ENCODE results near the gene PRSS3. TPM values are rescaled to one million over a fixed set of nuclear protein-coding genes. Genes with fewer than 3 reads are reported as not detected.
"Not testable (repeated sequence)": the region's sequence is repeated elsewhere in the genome, so short reads cannot be mapped to it uniquely, and the experiment has no call there.

PRSS3 gene
- total RNA-seq: 10 to 100 TPM; 37.1 to 84.0 (median 52.1) TPM

DNA sequence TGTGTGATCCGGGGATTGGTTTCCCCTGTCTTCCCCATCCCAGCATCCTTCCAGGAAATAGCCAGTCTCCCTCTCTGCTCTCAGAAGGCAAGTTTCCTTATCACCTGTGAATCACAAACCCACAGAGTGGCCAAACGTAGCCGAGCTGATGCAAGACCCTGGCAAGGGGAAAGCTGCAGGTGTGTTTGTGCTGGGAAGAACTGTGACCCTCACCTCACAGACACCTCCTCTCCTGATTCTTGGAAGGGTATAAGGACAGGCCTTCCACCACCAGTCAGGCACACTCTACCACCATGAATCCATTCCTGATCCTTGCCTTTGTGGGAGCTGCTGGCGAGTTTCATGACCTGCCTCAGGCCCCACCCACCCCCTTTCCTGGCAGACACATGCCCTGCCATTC is at the start of gene PRSS3:
PRSS3 (plus strand) TSS at position 281 of the 400 bp plus-strand sequence; CDS start at position 294, 13 bp downstream.
- no peak for DNase-seq (ENCODE audit: low spot score in 2 of 2)
- intact Hi-C loops (cut with DNase I; ENCODE audit: low total_unique reads): no loop called here
- TF ChIP-seq POLR2A (IDR thresholded peaks at IDR 0.05): no peak
- TF ChIP-seq, protein P1, sequence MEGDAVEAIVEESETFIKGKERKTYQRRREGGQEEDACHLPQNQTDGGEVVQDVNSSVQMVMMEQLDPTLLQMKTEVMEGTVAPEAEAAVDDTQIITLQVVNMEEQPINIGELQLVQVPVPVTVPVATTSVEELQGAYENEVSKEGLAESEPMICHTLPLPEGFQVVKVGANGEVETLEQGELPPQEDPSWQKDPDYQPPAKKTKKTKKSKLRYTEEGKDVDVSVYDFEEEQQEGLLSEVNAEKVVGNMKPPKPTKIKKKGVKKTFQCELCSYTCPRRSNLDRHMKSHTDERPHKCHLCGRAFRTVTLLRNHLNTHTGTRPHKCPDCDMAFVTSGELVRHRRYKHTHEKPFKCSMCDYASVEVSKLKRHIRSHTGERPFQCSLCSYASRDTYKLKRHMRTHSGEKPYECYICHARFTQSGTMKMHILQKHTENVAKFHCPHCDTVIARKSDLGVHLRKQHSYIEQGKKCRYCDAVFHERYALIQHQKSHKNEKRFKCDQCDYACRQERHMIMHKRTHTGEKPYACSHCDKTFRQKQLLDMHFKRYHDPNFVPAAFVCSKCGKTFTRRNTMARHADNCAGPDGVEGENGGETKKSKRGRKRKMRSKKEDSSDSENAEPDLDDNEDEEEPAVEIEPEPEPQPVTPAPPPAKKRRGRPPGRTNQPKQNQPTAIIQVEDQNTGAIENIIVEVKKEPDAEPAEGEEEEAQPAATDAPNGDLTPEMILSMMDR (IDR thresholded peaks at IDR 0.05): no peak
- WGBS, 2 donors: 84 to 85% methylated on average over 4 of the region's 4 CpGs
- H3K4me3 ChIP-seq (ENCODE audit: low read depth, poor library complexity, severe bottlenecking): no peak within 1 kb of the TSS

DNA sequence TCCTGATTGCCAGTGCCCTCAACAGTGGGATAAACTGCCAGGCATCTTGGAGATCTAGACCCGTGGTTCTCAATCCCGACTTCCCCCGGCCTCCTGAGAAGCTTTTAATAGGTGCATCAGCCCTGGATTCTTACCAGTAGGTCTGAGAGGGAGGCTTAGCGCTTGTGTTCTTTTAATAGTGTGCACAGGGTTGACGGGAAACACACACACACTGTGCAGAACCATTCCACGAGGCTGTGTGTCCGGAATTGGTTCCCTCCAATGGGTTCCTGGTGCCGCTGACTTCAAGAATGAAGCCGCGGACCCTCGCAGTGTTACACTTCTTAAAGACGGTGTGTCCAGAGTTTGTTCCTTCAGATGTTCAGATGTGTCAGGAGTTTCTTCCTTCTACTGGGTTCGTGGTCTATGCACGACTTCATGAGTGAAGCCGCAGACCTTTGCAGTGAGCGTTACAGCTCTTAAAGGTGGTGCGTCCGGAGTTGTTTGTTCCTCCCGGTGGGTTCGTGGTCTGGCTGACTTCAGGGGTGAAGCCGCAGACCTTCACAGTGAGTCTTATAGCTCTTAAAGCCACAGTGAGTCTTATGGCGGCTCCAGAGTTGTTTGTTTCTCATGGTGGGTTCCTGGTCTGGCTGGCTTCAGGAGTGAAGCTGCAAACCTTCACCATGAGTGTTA is 46.6 kb upstream of the PRSS3 start:
- no peak overlapping the region for H3K4me3 ChIP-seq (ENCODE audit: low read depth, poor library complexity, severe bottlenecking)
- intact Hi-C loops (cut with DNase I; ENCODE audit: low total_unique reads): no loop called here
- DNase-seq (ENCODE audit: low spot score in 2 of 2): no peak
- WGBS, 2 donors: 81 to 85% methylated on average over 22 of the region's 22 CpGs
- TF ChIP-seq, protein P1 (IDR thresholded peaks at IDR 0.05): no peak
- no peak for TF ChIP-seq POLR2A (IDR thresholded peaks at IDR 0.05)

DNA sequence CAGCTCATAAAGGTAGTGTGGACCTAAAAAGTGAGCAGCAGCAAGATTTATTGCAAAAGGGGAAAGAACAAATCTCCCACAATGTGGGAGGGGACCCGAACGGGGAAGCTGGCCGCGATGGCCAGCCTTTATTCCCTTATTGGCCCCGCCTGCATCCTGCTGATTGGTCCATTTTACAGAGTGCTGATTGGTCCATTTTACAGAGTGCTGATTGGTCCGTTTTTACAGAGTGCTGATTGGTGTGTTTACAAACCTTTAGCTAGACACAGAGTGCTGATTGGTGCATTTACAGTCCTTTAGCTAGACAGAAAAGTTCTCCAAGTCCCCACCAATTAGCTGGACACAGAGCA is 46.1 kb upstream of the PRSS3 start:
- 75 to 87% methylated on average over 6 of the region's 6 CpGs for WGBS, 2 donors
- not testable (repeated sequence) for H3K4me3 ChIP-seq (ENCODE audit: low read depth, poor library complexity, severe bottlenecking)

DNA sequence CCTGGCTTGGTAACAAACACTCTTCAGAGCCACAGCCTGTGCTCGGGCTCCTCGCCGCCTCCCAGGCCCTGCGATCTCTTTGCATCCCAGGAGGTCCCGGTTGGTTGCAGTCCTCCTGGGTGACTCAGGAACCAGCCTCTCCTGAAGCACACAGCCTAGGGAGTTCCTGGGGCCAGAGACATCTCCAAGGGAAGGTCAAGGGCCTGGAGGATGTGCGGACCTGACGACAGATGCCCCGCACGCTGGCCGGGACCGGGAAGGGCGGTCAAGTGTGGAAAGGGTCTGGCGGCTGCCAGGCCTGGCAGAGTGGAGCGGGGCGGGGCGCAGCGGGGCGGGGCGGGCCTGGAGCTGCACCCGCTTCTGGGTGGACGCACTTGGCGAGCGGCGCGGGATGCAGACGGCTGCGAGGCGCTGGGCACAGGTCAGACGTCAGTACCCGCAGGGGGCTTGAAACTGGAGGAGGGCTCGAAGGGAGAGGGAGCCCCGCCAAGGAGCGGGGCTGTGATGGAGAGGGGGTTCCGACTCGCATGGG is 45.0 kb upstream of the PRSS3 start:
- 4 to 11% methylated on average over 28 to 31 of the region's 35 CpGs for WGBS, 2 donors
- intact Hi-C loops (cut with DNase I; ENCODE audit: low total_unique reads): no loop called here
- DNase-seq (ENCODE audit: low spot score in 2 of 2): no peak
- H3K4me3 ChIP-seq (ENCODE audit: low read depth, poor library complexity, severe bottlenecking): no peak overlapping the region
- no peak for TF ChIP-seq POLR2A (IDR thresholded peaks at IDR 0.05)
- TF ChIP-seq, protein P1 (IDR thresholded peaks at IDR 0.05): no peak

More for the DNA sequence above, 46.1 kb upstream of the PRSS3 start:
- DNase-seq (ENCODE audit: low spot score in 2 of 2); intact Hi-C loops (cut with DNase I; ENCODE audit: low total_unique reads): not testable (repeated sequence)

DNA sequence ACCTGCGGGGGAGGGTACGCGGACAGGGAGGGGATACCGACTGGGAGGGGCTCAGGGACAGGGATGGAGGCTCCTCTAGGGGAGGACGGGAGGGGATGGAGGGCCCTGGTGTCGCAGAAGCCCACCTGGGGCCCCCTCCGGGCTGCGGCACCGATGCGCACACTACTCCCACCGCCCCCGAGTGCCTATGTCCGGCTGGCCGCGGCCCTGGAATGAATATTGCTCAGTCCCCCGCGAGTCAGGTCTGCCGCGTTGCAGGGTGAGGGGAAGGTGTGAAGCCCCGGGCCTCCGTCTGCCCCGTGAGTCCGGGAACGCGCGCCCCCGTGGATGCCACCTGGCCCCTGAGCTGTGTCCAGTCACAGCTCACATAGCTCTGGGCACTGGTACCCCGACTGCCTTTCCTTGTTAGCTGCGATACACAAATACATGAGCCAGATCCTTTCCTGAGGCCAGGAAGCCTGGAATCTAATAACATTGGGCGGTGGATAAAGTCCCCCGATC is 44.5 kb upstream of the PRSS3 start:
- no peak for TF ChIP-seq POLR2A (IDR thresholded peaks at IDR 0.05)
- TF ChIP-seq, protein P1 (IDR thresholded peaks at IDR 0.05): no peak
- DNase-seq (ENCODE audit: low spot score in 2 of 2): no peak
- WGBS, 2 donors: 7% methylated on average over 25 to 28 of the region's 31 CpGs
- no peak overlapping the region for H3K4me3 ChIP-seq (ENCODE audit: low read depth, poor library complexity, severe bottlenecking)
- intact Hi-C loops (cut with DNase I; ENCODE audit: low total_unique reads): no loop called here

DNA sequence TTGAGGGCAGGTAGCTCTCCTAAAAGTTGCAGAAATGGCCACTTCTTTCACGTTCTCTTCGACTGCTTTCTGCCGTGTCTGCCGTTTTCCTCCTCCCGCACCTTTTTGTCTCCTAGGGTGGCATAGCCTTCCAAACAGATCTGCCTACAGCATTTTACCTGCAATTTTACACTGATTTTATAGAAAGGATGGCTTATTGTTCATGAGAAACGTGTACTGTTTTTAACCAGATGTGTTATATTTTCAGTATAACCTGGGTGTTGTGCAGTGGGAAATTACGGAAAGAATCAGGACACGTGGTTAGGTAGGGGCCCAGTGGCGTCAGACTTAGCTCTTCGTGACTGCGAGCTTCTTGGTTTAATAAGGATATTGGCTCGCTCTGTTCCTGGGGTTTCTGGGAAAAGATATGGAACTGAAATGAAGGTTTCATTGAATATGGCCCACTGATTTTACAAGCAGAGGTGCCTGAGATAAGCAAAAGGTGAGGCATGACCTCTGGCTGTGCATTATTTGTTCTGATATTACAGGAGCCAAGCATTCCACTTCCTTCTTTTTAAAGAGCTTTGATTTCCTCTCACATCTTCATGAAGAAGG is 43.7 kb upstream of the PRSS3 start:
- intact Hi-C loops (cut with DNase I; ENCODE audit: low total_unique reads): no loop called here
- 52 to 55% methylated on average over 12 of the region's 12 CpGs for WGBS, 2 donors
- H3K4me3 ChIP-seq (ENCODE audit: low read depth, poor library complexity, severe bottlenecking): no peak overlapping the region
- TF ChIP-seq POLR2A (IDR thresholded peaks at IDR 0.05): no peak
- TF ChIP-seq, protein P1 (IDR thresholded peaks at IDR 0.05): no peak
- DNase-seq (ENCODE audit: low spot score in 2 of 2): no peak
